ENCODE data around the gene ZNF256.

- TF ChIP-seq CTCF (IDR thresholded peaks at IDR 0.05; ENCODE audit: low read depth, low read length, missing input control): no peak
- no peak for TF ChIP-seq RAD21 (IDR thresholded peaks at IDR 0.05)
- TF ChIP-seq YY1 (IDR thresholded peaks at IDR 0.05): no peak
- no peak for TF ChIP-seq ATF3 (IDR thresholded peaks at IDR 0.05)
- TF ChIP-seq GABPA (IDR thresholded peaks at IDR 0.05 in 1 of 2, conservative IDR thresholded peaks at IDR 0.05 in 1 of 2): no peak
- no peak for TF ChIP-seq MAX (IDR thresholded peaks at IDR 0.05)
- no peak for TF ChIP-seq ZBTB33 (IDR thresholded peaks at IDR 0.05)
These were observed 17.3 kb upstream of the ZNF256 start for GRCh38 chr19:57964761-57965160.

All from liver (tissue), 3 donors.